HFF-Myc (cell line): ENCODE data around the gene HBZ.

Experiments used
- DNase-seq: peaks from one replicate; pipeline ENCODE4 v3.0.0-alpha.2; 2011; ENCODE audit warnings: low read depth; ENCODE audit errors: extremely low read depth
- H3K4me3 ChIP-seq: replicated peaks from 2 replicates; pipeline ENCODE4 v1.5.1; 2011; ENCODE audit warnings: low read depth, mild to moderate bottlenecking, control low read depth, low read length
- CTCF ChIP-seq: IDR thresholded peaks from 2 replicates; pipeline ENCODE4 v1.5.1; 2012; ENCODE audit warnings: mild to moderate bottlenecking, low read depth, low read length, control low read depth; ENCODE audit errors: missing control alignments

The HBZ gene

GRCh38 chr16:114327-114726 lies 38.1 kb upstream of the HBZ start:
- H3K4me3 ChIP-seq: no peak overlapping the region
- no peak for TF ChIP-seq CTCF

GRCh38 chr16:116015-116414 lies 36.4 kb upstream of the HBZ start:
- no peak overlapping the region for H3K4me3 ChIP-seq
- no peak for DNase-seq
- TF ChIP-seq CTCF: no peak

More at GRCh38 chr16:114327-114726, 38.1 kb upstream of the HBZ start:
- no peak for DNase-seq

GRCh38 chr16:117379-118365 lies 34.8 kb upstream of the HBZ start:
- DNase-seq: no peak
- TF ChIP-seq CTCF: peak; percentile 80
- H3K4me3 ChIP-seq: no peak overlapping the region

- no peak for DNase-seq
- TF ChIP-seq CTCF: no peak
- H3K4me3 ChIP-seq: no peak overlapping the region
These were observed 33.6 kb upstream of the HBZ start for GRCh38 chr16:118857-119256.

GRCh38 chr16:119295-119694 lies 33.1 kb upstream of the HBZ start:
- no peak overlapping the region for H3K4me3 ChIP-seq
- TF ChIP-seq CTCF: no peak
- DNase-seq: no peak

- DNase-seq: no peak
- H3K4me3 ChIP-seq: no peak overlapping the region
- no peak for TF ChIP-seq CTCF
These were observed 32.5 kb upstream of the HBZ start for GRCh38 chr16:119835-120491.
